ENCODE data around the gene BNIP3.
"Not testable (repeated sequence)": the region's sequence is repeated elsewhere in the genome, so short reads cannot be mapped to it uniquely, and the experiment has no call there.

Gene BNIP3

DNA sequence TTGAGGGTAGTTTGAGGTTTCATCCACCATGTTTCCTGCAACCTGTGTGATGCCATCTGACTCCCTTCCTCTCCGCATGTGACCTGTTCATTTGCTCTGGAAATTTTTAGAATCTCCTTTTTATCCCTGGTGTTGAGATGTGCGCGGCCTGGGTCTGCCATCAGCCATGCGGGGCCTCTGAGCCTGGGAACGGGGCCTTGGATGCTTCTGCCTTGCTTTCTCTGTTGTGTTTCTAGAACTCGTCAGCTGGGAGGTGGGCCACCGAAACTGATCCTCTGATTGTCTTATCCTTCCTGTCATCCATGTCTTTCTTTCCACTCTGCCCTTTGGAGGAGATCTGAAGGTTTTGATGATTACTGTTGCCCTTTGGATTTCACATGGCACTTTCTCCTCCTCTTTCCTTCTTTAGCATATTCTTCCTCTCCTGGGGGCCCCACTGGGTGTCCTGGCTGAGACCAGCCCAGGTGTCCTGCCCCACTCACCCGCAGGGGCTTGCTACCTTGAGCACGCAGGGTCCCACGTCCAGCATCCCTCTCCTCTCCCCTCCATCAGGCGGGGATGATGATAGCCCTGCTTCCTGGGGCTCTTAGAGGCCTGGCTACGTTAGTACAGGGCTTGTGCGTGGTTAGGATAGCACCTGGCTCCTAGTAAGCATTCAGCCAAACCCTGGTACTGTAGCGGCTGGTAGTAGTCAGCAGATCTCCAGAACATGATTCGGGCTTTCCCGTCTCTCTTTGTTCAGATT lies 51.0 kb downstream of the BNIP3 start:
- in situ Hi-C loops (cut with MboI; ENCODE audit: low sequenced_read_pairs), result no loop called here

GRCh38 chr10:131930150-131930549 lies 51.6 kb downstream of the BNIP3 start:
- in situ Hi-C loops (cut with MboI; ENCODE audit: low sequenced_read_pairs), result no loop called here

- in situ Hi-C loops (cut with MboI; ENCODE audit: low sequenced_read_pairs), result no loop called here
Measured at GRCh38 chr10:131929122-131929845, 52.4 kb downstream of the BNIP3 start.

DNA sequence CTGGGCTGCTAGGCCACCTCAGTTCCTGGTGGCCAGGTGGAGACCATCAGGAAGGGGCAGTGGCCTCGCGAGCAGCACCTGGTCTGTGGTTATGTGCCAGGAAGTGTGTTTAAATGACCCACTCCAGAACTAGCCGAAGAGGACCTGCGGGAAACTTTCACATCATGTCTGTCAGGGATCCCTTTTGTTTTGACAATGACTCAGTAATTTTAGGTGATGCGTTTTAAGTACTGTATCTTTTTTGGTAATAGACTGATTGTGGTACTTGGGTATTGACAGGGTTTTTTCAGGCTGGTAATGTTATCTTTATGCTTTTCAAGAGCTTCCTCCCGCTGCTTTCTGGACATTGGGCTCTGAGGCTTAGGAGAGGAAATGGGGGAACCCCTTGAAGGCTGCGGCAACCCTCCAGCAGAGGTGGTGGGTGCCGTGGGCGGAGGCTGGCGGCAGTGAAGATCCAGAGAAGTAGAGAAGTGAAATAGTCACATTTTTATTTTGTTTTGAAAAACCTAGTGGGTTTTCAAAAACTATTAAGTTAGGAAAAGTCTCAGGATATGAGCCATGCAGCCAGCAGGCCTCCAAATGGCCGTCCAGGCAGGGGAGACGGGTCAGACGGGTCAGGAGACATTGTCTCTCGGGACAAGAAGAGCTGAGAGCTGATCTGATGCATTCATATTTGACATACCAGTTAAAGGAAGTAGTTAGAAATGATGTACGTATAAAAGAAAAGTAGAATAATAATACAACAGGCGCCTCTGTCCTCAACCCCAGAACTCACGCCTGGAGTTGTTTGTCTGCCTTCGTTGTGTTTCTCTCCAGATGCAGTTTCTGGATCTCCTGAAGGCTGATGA lies 53.3 kb downstream of the BNIP3 start:
- in situ Hi-C loops (cut with MboI; ENCODE audit: low sequenced_read_pairs), result no loop called here

DNA sequence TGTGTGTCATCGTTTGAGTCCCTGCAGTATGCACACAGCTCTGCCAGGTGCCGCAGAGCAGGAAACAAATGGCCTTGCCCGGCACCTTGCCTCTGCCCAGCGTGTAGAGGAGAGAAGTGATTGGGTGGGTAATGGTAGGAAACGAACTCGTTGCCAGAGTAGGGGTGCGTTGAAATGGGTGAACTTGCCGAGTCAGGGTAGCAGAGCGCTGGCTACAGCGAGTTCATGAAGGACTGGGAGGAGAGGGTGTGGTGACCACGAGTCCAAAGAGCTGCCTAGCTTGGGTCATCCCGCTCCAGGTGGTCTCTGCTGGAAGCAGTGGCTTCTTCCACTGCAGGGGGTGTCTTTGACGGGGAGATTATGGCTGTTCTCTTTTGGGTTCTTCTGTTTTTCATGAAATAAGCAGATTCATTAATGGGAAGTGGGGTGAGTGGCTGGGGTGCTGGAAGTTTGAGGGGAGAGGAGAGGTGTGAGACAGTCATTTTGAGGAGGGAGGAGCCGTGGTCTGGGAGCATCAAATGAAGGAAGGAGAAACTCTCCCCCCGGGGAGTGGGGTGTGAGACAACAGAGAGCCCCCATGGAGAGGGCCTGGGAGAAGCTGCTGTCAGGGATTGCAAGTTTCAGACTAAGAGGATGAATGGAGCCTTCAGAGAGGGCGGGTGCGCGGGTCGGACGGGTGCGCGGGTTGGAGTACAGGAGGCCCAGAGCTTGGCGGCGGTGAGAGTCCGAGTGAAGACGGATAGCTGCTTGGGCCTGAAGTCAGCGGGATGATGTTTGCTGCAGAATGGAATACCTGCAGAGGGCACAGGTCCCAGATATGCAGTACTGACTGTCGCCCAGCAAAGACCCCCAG lies 54.8 kb downstream of the BNIP3 start:
- in situ Hi-C loops (cut with MboI; ENCODE audit: low sequenced_read_pairs), result no loop called here

GRCh38 chr10:131926253-131926652 lies 55.5 kb downstream of the BNIP3 start:
- in situ Hi-C loops (cut with MboI; ENCODE audit: low sequenced_read_pairs), result no loop called here

DNA sequence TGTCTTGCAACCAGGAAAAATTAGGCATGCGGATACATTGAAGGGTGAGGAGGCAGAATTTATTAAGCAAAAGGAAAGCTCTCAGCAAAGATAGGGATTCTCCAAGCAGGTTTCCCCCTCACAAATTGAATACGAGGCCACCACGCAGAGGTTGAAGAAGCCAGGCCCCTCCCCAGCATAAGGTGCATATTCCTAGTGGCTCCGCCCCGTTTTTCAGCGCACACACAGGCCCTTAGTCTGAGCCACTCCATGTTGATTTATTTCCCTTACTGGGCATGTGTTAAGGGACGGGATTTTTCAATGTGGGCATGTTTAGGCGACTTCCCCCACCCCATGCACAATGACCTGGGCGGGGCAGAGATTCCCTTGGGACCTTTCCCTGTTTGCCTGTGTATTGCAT lies 56.0 kb downstream of the BNIP3 start:
- in situ Hi-C loops (cut with MboI; ENCODE audit: low sequenced_read_pairs), result no loop called here

DNA sequence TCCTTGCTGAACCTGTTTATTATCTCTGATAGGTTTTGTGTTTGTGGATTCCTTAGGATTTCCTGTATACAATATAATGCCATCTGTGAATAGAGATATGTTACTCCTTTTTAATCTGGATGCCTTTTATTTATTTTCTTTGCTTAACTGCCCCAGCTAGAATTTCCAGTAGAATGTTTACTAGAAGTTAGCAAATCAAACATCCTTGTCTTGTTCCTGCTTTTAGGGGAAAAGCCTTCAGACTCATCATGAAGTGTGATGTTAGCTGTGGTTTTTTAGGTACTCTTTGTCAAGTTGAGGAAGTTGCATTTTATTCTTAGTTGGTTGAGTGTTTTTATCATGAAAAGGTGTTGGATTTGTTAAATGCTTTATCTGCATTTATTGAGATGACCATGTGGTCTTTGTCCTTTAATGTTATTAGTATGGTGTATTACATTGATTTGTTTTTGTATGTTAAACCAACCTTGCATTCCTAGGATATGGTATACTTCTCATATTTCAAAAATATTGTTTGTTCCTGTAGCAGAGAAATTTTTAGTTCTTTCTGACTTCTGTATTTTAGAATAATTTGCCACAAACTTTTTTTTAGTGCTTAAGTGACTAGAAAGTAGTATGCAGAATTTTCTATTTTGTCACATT lies 56.6 kb downstream of the BNIP3 start:
- in situ Hi-C loops (cut with MboI; ENCODE audit: low sequenced_read_pairs), result no loop called here

DNA sequence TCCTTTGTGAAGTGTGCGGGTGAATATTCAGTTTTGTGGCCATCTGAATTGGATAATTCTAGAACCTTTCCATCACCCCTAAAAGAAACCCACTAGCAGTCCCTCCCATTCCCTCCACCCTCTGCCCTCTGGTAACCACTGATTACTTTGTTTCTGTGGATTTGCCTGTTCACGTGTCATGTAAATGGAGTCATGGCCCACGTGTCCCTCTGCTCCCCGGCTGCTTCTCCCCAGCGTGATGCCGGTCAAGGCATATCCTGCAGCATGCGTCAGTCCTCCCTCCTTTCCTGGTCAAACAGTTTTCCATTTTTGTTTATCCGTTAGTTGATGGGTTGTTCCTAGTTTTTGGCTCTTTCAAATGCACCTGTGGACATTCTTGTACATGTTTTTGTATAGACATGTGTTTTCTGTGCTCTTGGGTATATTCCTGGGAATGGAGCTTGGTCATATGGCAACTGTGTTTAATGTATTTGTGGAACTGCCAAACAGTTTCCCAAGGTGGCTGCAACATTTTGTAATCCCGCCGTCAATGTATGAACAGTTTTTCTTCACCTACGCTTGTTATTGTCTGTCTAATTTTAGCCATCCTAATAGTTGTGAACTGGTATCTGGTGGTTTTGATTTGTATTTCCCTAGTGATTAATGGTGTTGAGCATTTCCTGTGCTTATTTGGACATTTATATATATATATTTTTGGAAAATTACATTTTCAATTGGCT lies 58.5 kb downstream of the BNIP3 start:
- in situ Hi-C loops (cut with MboI; ENCODE audit: low sequenced_read_pairs), result no loop called here

DNA sequence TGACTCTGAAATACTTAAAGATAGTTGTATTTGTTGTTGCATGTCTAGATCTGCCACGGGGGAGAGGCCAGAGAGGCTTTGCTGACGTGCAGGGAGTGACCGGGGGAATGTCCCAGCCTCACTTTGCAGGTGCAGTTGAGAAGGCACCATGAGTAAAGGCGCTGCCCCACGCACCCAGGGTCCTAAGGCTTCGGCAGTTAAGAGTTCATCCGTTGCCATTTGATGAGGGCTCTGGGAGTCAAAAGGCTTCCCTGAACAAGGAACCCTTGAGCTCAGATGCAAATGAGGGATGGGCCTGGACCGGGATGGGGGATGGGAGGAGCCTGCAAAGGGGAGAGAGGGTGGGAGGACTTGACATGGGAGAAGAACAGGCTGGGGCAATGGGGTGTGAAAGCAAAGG lies 60.5 kb downstream of the BNIP3 start:
- in situ Hi-C loops (cut with MboI; ENCODE audit: low sequenced_read_pairs), result no loop called here

DNA sequence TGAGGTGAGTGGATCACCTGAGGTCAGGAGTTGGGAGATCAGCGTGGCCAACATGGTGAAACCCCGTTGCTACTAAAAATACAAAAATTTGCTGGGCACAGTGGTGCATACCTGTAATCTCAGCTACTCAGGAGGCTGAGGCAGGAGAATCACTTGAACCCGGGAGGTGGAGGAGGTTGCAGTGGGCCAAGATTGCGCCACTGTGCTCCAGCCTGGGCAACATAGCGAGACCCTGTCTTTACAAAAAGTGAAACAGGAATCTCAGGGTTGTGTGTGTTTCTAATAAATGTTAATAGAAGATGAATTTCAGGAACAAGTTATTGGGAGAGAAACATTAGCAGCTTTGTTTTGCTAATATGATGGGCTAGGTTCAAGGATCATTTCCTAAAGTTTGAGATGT lies 61.0 kb downstream of the BNIP3 start:
- in situ Hi-C loops (cut with MboI; ENCODE audit: low sequenced_read_pairs), result no loop called here

DNA sequence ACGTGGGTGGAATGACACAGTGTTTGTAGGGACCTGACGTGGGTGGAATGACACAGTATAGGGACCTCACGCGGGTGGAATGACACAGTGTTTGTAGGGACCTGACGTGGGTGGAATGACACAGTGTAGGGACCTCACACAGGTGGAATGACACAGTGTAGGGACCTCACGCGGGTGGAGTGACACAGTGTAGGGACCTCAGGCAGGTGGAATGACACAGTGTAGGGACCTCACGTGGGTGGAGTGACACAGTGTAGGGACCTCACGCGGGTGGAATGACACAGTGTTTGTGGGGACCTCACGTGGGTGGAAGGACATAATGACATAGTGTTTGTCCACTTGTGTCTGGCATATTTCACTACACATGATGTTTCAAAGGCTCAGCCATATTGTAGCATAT lies 61.6 kb downstream of the BNIP3 start:
- in situ Hi-C loops (cut with MboI; ENCODE audit: low sequenced_read_pairs), result no loop called here

GRCh38 chr10:131919461-131919860 lies 62.3 kb downstream of the BNIP3 start:
- in situ Hi-C loops (cut with MboI; ENCODE audit: low sequenced_read_pairs), result not testable (repeated sequence)
